Endothelial cell (in vitro differentiated cells): Measurements from ENCODE around the gene ZNF28. TPM values are rescaled to one million over a fixed set of nuclear protein-coding genes. Genes with fewer than 3 reads are reported as not detected.
"Not testable (repeated sequence)": the region's sequence is repeated elsewhere in the genome, so short reads cannot be mapped to it uniquely, and the experiment has no call there.

Experiments
- DNase-seq: peaks from one replicate; pipeline ENCODE4 v3.0.0; 2021; ENCODE audit warnings: low spot score
- H3K27ac Mint-ChIP-seq: one replicate; pipeline ENCODE4 v1.8.0; 2021; ENCODE audit warnings: mixed read lengths, inconsistent platforms; ENCODE audit not compliant: unreplicated experiment
- H3K27me3 Mint-ChIP-seq: one replicate; pipeline ENCODE4 v1.8.0; 2021; ENCODE audit warnings: mild to moderate bottlenecking, moderate library complexity, mixed read lengths, inconsistent platforms; ENCODE audit not compliant: unreplicated experiment
- H3K36me3 Mint-ChIP-seq: one replicate; pipeline ENCODE4 v1.8.0; 2021; ENCODE audit warnings: mild to moderate bottlenecking, low read depth, mixed read lengths, inconsistent platforms; ENCODE audit not compliant: unreplicated experiment
- H3K4me1 Mint-ChIP-seq: one replicate; pipeline ENCODE4 v1.8.0; 2021; ENCODE audit warnings: mild to moderate bottlenecking, mixed read lengths, inconsistent platforms; ENCODE audit not compliant: unreplicated experiment
- H3K4me3 Mint-ChIP-seq: one replicate; pipeline ENCODE4 v1.8.0; 2021; ENCODE audit warnings: mild to moderate bottlenecking, mixed read lengths, inconsistent platforms; ENCODE audit not compliant: unreplicated experiment
- H3K9me3 Mint-ChIP-seq: one replicate; pipeline ENCODE4 v1.8.0; 2021; ENCODE audit warnings: mixed read lengths, inconsistent platforms; ENCODE audit not compliant: unreplicated experiment
- total RNA-seq: library from RNA; stranded (reverse); fragmentation: NEBNext Ultra II Directional; extraction: Animal tissue kit (Norgen Biotek cat#: 25700); gene quantifications from one replicate; pipeline ENCODE4 v1.2.1, GENCODE V29; 2021; ENCODE audit not compliant: unreplicated experiment
- TF ChIP-seq, protein P1 (sequence below): fragments of 200-600 bp; sonication (generic); IDR thresholded peaks from one replicate; pipeline ENCODE4 v1.5.0; 2021; ENCODE audit warnings: antibody characterized with exemption; ENCODE audit not compliant: unreplicated experiment

ZNF28 gene
- total RNA-seq, 1 donor from 2014 or later, result 22.3 TPM

DNA sequence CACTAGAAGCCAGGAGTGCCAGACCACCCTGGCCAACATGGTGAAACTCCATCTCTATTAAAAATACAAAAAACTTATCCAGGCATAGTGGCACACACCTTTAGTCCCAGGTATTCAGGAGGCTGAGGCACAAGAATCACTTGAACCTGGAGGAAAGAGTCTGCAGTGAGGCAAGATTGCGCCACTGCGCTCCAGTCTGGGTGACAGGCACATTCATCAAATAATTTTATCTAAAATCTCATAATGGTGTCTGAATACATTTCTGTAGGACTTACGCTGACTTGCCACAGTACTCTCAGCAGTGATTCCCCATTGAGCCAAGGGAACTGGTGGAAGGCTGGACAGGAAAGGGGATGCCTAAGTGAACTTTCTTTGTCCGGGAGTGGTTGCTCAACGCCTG, 4.3 kb upstream of the ZNF28 start:
- Mint-ChIP-seq H3K27me3 (peaks cover 5% of the 10 kb centered on the region), H3K27ac (no peak overlapping the region), H3K36me3 (peaks cover 7% of the 10 kb centered on the region), H3K4me3 (no peak overlapping the region), H3K4me1 (peaks cover 4% of the 10 kb centered on the region), H3K9me3 (no peaks in the 10 kb centered on the region)
- TF ChIP-seq, protein P1, sequence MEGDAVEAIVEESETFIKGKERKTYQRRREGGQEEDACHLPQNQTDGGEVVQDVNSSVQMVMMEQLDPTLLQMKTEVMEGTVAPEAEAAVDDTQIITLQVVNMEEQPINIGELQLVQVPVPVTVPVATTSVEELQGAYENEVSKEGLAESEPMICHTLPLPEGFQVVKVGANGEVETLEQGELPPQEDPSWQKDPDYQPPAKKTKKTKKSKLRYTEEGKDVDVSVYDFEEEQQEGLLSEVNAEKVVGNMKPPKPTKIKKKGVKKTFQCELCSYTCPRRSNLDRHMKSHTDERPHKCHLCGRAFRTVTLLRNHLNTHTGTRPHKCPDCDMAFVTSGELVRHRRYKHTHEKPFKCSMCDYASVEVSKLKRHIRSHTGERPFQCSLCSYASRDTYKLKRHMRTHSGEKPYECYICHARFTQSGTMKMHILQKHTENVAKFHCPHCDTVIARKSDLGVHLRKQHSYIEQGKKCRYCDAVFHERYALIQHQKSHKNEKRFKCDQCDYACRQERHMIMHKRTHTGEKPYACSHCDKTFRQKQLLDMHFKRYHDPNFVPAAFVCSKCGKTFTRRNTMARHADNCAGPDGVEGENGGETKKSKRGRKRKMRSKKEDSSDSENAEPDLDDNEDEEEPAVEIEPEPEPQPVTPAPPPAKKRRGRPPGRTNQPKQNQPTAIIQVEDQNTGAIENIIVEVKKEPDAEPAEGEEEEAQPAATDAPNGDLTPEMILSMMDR, result no peak
- DNase-seq, result no peak

DNA sequence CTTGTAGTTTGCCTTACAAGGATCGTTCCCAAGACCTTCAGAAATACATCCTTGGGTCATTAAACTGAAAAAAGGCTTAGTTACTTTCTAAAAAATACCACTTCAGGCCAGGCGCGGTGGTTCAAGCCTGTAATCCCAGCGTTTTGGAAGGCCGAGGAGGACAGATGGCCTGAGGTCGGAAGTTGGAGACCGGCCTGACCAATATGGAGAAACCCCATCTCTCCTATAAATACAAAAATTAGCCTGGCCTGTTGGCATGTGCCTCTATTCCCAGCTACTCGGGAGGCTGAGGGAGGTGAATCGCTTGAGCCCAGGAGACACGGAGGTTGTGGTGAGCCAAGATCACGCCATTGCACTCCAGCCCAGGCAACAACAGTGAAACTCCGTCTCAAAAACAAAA, 2.2 kb upstream of the ZNF28 start:
- TF ChIP-seq, protein P1, result no peak
- no peak for DNase-seq
- peaks cover 9% of the 10 kb centered on the region for H3K36me3 Mint-ChIP-seq
- H3K27ac Mint-ChIP-seq, result no peak overlapping the region
- peaks cover 8% of the 10 kb centered on the region for H3K4me1 Mint-ChIP-seq
- peaks cover 6% of the 10 kb centered on the region for H3K27me3 Mint-ChIP-seq
- H3K4me3 Mint-ChIP-seq, result no peak overlapping the region
- H3K9me3 Mint-ChIP-seq, result no peaks in the 10 kb centered on the region

- DNase-seq, result peak; percentile 15
- peak overlapping the region; percentile 7 for H3K27ac Mint-ChIP-seq
- not testable (repeated sequence) for H3K9me3 Mint-ChIP-seq, H3K4me1 Mint-ChIP-seq, H3K27me3 Mint-ChIP-seq
- H3K4me3 Mint-ChIP-seq, result peak overlapping the region; percentile 97
- peaks cover 16% of the 10 kb centered on the region for H3K36me3 Mint-ChIP-seq
Measured at GRCh38 chr19:52820472-52821203, 795 bp downstream of the ZNF28 start.

DNA sequence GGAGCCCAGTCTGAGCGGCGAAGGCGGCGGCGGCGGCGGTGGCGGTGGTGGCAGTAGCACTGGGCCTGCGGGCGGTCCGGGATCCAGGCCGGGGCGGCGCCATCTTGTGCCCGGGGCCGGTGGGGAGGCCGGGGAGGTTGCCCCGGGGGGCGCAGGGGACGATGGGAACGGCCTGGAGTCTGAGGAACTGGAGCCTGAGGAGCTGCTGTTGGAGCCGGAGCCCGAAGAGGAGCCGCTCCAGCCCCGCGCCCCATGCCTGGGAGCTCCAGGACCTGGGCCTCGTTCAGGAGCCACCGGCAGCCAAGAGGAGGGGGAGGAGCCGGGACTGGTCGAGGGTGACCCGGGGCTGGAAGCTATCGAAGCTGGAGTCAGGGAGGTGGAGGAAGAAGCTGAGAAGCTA, 11.6 kb downstream of the ZNF28 start:
- no peak for DNase-seq
- TF ChIP-seq, protein P1, result no peak

DNA sequence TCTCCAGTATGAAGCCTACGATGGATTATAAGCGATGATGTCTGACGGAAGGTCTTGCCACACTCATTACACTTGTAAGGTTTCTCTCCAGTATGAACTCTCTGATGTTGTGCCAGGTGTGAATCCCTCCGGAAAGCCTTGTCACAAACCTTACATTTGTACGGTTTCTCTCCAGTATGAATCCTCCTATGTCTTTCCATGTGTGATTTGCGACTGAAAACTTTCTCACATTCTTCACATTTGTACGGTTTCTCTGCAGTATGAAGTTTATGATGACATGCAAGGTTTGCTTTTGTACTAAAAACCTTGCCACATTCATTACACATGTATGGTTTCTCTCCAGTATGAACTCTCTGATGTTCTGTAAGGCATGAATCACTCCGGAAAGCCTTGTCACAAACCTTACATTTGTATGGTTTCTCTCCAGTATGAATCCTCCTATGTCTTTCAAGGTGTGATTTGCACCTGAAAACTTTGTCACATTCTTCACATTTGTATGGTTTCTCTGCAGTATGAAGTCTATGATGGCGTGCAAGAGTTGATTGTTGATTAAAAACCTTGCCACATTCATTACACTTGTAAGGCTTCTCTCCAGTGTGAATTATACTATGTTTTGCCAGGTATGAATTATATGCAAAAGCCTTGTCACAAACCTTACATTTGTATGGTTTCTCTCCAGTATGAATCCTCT, 21.3 kb downstream of the ZNF28 start:
- not testable (repeated sequence) for H3K27ac Mint-ChIP-seq, DNase-seq, H3K27me3 Mint-ChIP-seq, H3K4me1 Mint-ChIP-seq
- Mint-ChIP-seq H3K36me3 (peaks cover 85% of the 10 kb centered on the region), H3K9me3 (peaks cover 52% of the 10 kb centered on the region), H3K4me3 (peak overlapping the region; percentile 83)

More for the DNA sequence above, 11.6 kb downstream of the ZNF28 start:
- Mint-ChIP-seq H3K36me3 (peaks cover 60% of the 10 kb centered on the region), H3K4me3 (no peak overlapping the region), H3K27ac (no peak overlapping the region), H3K4me1 (peaks cover 5% of the 10 kb centered on the region), H3K27me3 (peaks cover 1% of the 10 kb centered on the region), H3K9me3 (peaks cover 10% of the 10 kb centered on the region)

DNA sequence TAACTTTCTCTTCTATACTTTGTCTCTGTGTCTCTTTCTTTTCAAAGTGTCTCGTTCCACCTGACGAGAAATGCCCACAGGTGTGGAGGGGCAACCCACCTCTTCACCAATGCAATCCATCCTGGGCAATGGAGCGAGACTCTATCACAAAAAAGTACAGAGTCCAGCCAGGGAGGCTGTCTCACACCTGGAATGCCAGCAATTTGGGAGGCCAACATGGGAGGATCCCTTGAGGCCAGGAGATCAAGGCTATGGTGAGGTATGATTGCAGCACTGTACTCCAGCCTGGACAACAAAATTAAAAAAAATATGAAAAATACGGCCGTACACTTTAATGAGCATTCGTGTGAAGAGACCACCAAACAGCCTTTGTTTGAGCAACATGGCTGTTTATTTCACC, 32.0 kb downstream of the ZNF28 start:
- peaks cover 19% of the 10 kb centered on the region for H3K36me3 Mint-ChIP-seq
- H3K4me1 Mint-ChIP-seq, result peaks cover 3% of the 10 kb centered on the region
- peaks cover 4% of the 10 kb centered on the region for H3K9me3 Mint-ChIP-seq
- H3K27me3 Mint-ChIP-seq, result peaks cover 3% of the 10 kb centered on the region
- no peak for DNase-seq
- peak overlapping the region; percentile 32 for H3K4me3 Mint-ChIP-seq
- TF ChIP-seq, protein P1, result no peak
- no peak overlapping the region for H3K27ac Mint-ChIP-seq

DNA sequence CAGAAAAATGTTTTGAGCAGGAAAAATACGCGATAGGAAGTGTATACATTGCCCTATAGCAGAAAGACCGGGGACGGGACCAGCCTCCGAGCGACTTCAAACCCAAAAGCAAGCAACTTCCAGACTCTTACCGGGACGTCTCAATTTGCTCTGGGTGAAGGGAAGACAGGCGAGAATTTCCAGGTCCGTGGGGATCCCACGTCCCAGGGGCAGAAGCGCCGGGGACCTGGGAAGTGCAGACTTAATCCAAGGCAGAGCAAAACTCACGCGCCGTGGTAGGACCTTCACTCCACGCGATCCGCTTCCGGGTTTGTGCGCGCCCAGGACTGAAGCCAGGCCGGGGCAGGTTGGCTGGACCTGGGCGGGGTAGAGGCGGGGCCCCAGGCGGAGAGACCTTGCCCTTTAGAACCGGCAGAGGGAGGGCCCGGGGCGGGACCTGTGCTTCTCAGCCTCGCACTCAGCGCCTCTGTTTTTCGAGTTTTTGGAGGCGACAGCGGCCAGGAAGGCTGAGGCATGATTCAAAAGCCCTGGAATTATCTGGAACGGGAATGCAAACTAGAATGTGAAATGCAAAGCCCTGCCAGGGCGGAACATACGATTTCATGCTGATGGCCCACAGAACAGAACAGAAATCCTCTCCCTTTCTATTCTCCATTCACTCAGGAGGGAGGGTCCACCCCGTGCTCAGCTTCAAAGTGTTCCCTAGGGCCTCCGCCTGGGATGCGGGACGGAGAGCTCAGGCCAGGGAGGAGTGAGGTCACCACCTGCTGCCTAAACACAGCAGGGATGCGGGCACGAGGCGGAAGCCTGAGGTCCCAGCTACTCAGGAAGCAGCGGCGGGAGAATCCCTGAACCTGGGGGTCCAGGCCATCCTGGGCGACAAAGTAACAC, 34.7 kb downstream of the ZNF28 start, which contains the start of gene ZNF600:
Gene ZNF600 (minus strand): TSS at position 328 of the 891 bp plus-strand sequence. CDS start 7,903 bp downstream, outside the sequence.
- not testable (repeated sequence) for H3K4me1 Mint-ChIP-seq, H3K27me3 Mint-ChIP-seq, H3K27ac Mint-ChIP-seq, H3K9me3 Mint-ChIP-seq
- DNase-seq, result peak; percentile 70
- Mint-ChIP-seq H3K36me3 (peaks cover 11% of the 10 kb centered on the region), H3K4me3 (peak within 1 kb of the TSS; percentile 90)
